Measurements from ENCODE around the gene GARS1.

The GARS1 gene

DNA sequence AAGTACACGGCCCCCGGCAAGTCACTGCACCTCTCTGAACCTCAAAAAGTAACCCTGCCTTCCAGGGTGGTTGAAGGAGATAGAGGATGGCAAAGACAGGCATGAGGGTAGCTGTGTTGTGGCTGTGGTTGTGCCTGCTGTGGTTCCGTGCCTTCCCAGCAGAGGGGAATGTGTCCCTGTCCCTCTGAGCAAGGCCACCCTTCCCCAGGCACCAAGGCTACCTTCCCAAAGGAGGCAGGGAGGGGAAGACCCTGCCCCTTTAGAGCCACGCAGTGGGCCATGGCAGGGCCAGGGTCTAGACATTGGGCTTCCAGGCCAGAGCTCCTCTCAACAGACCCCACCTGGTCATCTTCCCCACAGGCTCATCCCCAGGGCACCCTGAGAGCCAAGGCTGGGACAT lies 68.7 kb downstream of the GARS1 start:
- no peak for DNase-seq (ENCODE audit: low read depth, low spot score)
- CTCF ChIA-PET, result interaction anchor here (2.6 kb wide), 1 partner anchor 9 kb away, joined by 7 read pairs; no protein-coding TSS in a partner anchor
- TF ChIP-seq, protein P1, sequence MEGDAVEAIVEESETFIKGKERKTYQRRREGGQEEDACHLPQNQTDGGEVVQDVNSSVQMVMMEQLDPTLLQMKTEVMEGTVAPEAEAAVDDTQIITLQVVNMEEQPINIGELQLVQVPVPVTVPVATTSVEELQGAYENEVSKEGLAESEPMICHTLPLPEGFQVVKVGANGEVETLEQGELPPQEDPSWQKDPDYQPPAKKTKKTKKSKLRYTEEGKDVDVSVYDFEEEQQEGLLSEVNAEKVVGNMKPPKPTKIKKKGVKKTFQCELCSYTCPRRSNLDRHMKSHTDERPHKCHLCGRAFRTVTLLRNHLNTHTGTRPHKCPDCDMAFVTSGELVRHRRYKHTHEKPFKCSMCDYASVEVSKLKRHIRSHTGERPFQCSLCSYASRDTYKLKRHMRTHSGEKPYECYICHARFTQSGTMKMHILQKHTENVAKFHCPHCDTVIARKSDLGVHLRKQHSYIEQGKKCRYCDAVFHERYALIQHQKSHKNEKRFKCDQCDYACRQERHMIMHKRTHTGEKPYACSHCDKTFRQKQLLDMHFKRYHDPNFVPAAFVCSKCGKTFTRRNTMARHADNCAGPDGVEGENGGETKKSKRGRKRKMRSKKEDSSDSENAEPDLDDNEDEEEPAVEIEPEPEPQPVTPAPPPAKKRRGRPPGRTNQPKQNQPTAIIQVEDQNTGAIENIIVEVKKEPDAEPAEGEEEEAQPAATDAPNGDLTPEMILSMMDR (IDR thresholded peaks at IDR 0.05; ENCODE audit: insufficient read depth, low read length, missing control alignments), result no peak
- POLR2A ChIA-PET, result no interaction called here
- H3K4me3 ChIP-seq (ENCODE audit: low read depth, low read length), result no peak overlapping the region

DNA sequence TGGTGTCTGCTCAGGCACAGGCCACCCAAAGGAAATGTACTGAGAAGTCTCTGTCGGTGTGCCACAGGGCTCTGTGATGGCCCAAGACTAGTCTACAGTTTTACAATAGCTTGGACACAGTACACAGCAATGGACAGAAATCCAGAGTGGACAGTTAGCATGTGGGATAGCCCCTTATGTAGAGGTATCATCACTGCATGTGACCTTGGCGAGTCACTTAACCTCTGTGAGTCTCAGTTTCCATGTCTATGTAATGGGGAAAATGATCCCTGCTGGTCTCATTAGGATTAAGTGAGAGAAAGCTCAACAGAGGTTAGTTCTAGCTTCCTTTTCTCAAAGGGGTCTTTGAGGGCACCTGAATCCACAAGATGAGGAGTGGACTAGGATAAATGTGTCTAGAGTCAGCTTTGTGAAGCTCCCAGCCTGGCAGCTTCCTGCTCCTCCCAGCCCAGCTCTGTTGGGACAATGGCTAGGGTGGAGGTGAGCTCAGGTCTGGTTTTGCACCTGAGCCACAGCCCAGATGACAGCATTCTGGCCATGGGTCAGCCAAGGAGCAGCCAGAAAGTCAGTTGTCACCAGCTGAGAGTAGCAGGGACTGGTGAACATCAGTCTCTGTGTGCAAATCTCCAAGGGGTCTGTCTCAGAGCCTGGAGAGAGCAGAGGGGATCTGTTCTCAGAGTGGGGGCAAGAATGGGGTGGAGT lies 69.7 kb downstream of the GARS1 start:
- ChIA-PET CTCF (interaction anchor here (1.3 to 2.6 kb wide), 3 partner anchors 10 to 76 kb away, joined by 3 to 7 read pairs (median 4); no protein-coding TSS in a partner anchor), POLR2A (no interaction called here)
- DNase-seq (ENCODE audit: low read depth, low spot score), result no peak
- no peak overlapping the region for H3K4me3 ChIP-seq (ENCODE audit: low read depth, low read length)
- TF ChIP-seq, protein P1 (IDR thresholded peaks at IDR 0.05; ENCODE audit: insufficient read depth, low read length, missing control alignments), result no peak

GRCh38 chr7:30665043-30665442 lies 70.4 kb downstream of the GARS1 start:
- ChIA-PET CTCF (interaction anchor here (1.3 to 2.6 kb wide), 3 partner anchors 10 to 75 kb away, joined by 3 to 7 read pairs (median 4); no protein-coding TSS in a partner anchor), POLR2A (no interaction called here)
- TF ChIP-seq, protein P1 (IDR thresholded peaks at IDR 0.05; ENCODE audit: insufficient read depth, low read length, missing control alignments), result no peak

GRCh38 chr7:30665449-30665848 lies 70.8 kb downstream of the GARS1 start:
- no peak for DNase-seq (ENCODE audit: low read depth, low spot score)
- TF ChIP-seq, protein P1 (IDR thresholded peaks at IDR 0.05; ENCODE audit: insufficient read depth, low read length, missing control alignments), result no peak
- H3K4me3 ChIP-seq (ENCODE audit: low read depth, low read length), result no peak overlapping the region
- POLR2A ChIA-PET, result no interaction called here
- CTCF ChIA-PET, result interaction anchor here (1.3 to 2.6 kb wide), 2 partner anchors 11 to 75 kb away, joined by 4 to 7 read pairs; no protein-coding TSS in a partner anchor

More at GRCh38 chr7:30665043-30665442, 70.4 kb downstream of the GARS1 start:
- no peak overlapping the region for H3K4me3 ChIP-seq (ENCODE audit: low read depth, low read length)
- DNase-seq (ENCODE audit: low read depth, low spot score), result no peak

DNA sequence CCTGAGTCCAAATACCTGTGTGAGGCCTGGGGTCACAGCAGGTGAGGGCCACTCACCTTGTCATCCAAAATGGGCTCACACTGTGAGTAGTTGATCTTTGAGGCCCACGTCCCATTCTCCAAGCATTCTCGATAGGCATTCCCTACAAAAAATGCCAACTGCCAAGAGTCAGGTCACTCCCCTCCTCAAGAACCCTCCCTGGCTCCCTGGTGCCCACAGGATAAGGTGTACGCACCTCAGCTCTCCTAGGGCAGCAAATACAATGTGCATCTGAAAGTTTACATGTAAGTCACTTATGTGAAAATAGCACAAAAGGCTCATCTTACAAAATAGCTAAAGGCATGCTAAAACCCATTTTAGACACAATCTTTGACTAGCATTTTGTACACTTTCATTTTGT lies 72.5 kb downstream of the GARS1 start:
- TF ChIP-seq, protein P1 (IDR thresholded peaks at IDR 0.05; ENCODE audit: insufficient read depth, low read length, missing control alignments), result no peak
- ChIA-PET CTCF (interaction anchor here (1.1 to 1.9 kb wide), 2 partner anchors 12 to 73 kb away, joined by 3 to 5 read pairs; no protein-coding TSS in a partner anchor), POLR2A (no interaction called here)
- DNase-seq (ENCODE audit: low read depth, low spot score), result no peak
- no peak overlapping the region for H3K4me3 ChIP-seq (ENCODE audit: low read depth, low read length)

DNA sequence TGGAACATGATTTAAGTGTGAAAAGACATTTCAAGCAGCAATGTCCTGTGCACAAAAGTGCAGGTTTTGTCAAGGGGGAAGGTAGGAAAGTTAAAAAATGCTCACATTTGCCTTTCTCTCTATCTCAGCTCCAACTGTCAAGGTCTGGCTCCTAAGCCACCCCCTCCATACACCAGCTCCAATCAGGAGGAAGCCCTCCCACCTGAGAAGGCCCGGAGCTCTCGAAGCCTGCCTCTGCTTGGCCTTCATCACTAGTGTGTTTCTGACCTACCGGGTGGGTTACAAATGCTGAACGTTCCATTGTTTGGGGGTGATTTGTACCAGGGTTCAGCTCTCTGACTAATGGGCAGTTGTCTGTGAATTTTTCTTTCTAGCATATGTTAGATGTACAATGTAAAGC lies 73.4 kb downstream of the GARS1 start:
- ChIA-PET CTCF (interaction anchor here (1.1 kb wide), 1 partner anchor 13 kb away, joined by 3 read pairs; no protein-coding TSS in a partner anchor), POLR2A (no interaction called here)

More for the DNA sequence above, 73.4 kb downstream of the GARS1 start:
- H3K4me3 ChIP-seq (ENCODE audit: low read depth, low read length), result no peak overlapping the region
- TF ChIP-seq, protein P1 (IDR thresholded peaks at IDR 0.05; ENCODE audit: insufficient read depth, low read length, missing control alignments), result no peak
- no peak for DNase-seq (ENCODE audit: low read depth, low spot score)
